Hepatic stellate cell (primary cell): ENCODE data around the gene PPP3CB.

Experiments used
- DNase-seq: peaks from one replicate; pipeline ENCODE4 v3.0.0; 2011; ENCODE audit warnings: low spot score

PPP3CB gene

DNA sequence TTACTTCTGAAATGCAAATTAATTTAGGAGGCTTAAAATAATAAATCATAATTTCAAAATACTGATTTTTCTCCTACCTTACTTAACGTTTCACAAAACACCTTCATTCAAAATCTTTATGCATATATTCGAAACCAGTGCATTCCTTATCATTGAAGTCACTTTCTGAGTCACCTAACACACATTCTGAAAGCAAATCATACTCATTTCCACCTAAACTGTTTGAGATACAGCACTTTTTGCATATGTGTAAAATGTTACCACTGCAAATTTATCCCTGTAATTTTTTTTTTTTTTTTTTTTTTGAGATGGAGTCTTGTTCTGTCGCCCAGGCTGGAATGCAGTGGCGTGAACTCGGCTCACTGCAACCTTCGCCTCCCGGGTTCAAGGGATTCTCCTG, 15.7 kb downstream of the PPP3CB start:
- DNase-seq = peak; percentile 32

- DNase-seq = no peak
These were observed 17.2 kb downstream of the PPP3CB start for GRCh38 chr10:73478636-73479035.

GRCh38 chr10:73471226-73471625, 24.6 kb downstream of the PPP3CB start:
- DNase-seq = no peak

GRCh38 chr10:73469579-73469978, 26.2 kb downstream of the PPP3CB start:
- no peak for DNase-seq

DNA sequence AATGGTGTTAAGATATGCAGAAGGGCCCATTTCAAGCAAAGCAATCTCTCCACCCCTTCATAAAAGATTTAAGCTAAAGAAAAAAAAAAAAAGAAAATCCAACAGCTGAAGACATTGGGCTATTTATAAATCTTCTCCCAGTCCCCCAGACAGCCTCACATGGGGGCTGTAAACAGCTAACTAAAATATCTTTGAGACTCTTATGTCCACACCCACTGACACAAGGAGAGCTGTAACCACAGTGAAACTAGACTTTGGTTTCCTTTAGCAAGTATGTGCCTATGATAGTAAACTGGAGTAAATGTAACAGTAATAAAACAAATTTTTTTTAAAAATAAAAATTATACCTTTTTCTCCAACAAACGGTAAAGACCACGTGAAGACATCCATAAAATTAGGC, 28.6 kb downstream of the PPP3CB start:
- no peak for DNase-seq

GRCh38 chr10:73465978-73466726, 29.7 kb downstream of the PPP3CB start:
- no peak for DNase-seq

DNA sequence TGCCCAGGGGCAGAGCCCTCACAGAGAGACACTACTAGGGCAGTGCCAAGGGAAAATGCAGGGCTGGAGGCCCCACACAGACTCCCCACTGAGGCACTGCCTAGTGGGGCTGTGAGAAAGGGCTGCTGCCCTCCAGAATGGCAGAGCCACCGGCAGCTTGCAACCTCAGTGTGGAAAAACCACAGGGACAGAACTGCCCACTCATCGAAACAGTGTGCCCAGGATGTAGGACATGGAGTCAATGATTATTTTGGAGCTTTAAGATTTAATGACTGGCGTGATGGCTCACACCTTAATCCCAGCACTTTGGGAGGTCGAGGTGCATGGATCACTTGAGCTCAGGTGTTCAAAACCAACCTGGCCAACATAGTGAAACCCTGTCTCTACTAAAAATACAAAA, 34.9 kb downstream of the PPP3CB start:
- DNase-seq = no peak

- no peak for DNase-seq
These were observed 36.0 kb downstream of the PPP3CB start for GRCh38 chr10:73459683-73460314.

DNA sequence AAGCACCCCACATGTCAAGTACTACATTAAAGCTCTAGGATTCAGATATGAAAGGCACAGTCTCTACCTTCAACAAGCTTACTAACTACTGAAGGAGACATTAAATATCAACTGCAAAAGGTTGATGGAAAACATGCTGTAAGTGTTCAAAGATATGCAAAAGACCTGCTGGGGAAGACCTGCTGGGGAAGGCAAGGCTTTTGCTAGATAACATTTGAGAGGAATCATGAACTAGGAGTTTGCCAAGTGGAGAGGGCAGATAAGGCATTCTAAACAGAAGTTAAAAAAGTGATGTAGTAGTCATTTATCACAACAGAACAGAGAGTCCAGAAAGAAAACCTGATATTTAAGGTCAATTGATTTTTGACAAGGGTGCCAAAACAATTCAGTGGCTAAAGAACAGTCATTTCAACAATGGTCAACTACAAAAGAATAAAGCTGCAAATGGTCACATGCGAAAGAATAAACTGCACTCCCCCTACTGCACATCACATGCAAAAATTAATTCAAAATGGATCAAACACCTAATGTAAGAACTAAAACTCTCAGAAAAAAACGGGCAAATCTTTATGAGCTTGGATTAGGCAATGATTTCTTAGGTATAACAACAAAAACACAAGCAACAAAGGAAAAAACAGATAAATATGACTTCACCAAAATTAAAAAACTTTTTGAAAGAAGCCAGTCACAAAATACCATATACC, 39.5 kb downstream of the PPP3CB start:
- DNase-seq = no peak

DNA sequence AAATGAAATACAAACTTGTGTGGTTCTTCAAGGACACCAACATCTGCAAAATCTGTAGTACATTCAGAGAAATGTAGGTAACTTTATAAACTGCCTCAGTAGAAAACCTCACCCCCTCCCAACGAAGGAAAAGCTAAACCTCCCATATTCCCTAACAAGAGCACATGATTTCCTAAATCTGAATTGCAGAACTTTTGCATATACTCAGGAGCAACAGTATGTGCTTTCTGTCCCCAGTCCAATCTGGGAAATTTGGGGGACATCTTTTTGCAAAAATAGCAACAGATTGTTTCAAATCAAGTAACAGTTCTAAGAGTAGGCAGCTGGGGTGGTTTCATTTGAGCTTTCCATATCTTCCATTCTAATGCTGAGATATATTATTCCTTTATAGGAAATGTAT, 46.7 kb downstream of the PPP3CB start:
- no peak for DNase-seq

- no peak for DNase-seq
These were observed 47.4 kb downstream of the PPP3CB start for GRCh38 chr10:73448384-73448783.

DNA sequence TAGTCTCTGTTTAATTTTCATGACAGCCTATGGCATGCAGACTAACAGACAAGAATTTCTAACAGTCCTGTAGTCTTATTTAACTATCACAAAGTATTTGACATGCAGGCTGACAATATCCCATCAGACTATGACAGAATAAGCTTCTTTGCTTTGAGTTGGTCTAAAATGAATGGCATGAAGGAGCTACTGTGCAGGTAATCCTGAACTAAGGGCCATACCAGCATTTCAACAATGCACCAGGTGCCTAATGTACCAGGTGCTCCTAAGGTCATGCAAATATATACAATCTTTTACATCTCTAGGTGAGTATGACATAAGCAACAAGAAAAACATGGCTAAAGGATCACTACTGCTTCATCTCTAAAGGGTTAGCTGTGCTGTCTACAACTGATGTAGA, 48.9 kb downstream of the PPP3CB start:
- no peak for DNase-seq

GRCh38 chr10:73444457-73444856, 51.4 kb downstream of the PPP3CB start:
- no peak for DNase-seq

GRCh38 chr10:73439605-73440312, 56.1 kb downstream of the PPP3CB start:
- DNase-seq = peak; percentile 48

- DNase-seq = peak; percentile 19
These were observed 56.8 kb downstream of the PPP3CB start for GRCh38 chr10:73439055-73439454.

- DNase-seq = no peak
These were observed 62.3 kb downstream of the PPP3CB start, which contains the start of gene MSS51 for GRCh38 chr10:73433538-73433867. TSS of gene MSS51 (minus strand) at chr10:73433561. CDS start at chr10:73428284, 5,277 bp downstream.

DNA sequence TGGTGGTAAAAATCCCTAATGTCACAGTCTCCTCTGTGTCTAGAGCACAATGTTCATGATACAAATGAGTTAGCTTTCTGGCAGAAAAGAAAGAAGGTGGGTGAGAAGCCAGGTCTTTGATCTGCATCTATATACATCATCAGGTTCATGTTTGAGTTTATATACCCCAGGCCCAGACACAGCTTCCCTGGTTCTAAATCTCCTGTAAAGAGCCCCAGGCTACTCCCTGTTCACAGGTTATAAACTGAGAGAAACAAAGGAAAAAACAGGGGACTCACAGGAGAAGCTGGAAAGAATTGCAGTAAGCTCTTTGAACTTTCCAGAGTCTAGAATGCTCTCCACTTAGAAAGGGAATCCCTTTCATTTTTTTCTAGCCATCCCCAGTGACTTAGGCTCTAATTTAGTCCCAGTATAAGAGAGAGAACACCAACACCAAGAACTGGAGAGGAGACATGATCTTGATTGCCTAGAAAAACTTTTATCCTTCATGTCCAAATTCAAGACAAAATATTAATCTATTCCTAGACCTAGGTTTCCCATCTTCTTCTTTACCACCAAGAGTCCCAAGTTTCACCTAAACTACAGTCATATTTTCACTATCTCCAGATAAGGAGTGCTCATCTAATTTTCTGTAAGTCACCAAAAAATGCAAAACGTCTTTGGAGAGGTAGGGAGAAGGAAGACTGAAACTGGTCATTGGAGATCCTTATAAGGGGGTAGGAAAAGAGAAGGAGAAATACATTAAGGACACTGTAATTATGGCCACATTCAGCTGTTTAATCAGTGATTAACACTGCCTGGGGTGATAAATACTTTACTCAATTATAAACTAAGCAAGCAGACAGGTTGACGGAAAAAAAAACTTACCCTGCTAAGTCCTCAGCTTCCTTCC, 62.9 kb downstream of the PPP3CB start:
- no peak for DNase-seq

- DNase-seq = no peak
These were observed 69.5 kb downstream of the PPP3CB start for GRCh38 chr10:73426318-73426717.

DNA sequence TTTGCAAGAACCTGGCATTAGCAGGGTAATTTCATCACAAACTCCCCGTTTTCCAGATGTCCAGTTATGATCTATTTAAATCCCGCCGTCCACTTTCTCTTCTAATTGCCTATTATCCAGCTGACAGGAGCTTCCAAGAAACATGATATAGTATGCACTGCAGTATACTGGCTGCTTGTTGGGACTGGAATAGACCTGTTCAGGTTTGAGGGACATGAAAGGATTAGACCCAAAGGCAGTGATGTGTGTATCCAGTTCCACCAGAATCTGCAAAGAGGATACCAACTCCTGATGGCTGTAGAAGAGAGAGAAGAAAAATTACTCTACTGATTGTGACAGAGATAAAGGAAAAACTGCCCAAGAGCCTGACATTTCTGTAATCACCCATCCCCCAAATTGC, 71.3 kb downstream of the PPP3CB start:
- DNase-seq = no peak

DNA sequence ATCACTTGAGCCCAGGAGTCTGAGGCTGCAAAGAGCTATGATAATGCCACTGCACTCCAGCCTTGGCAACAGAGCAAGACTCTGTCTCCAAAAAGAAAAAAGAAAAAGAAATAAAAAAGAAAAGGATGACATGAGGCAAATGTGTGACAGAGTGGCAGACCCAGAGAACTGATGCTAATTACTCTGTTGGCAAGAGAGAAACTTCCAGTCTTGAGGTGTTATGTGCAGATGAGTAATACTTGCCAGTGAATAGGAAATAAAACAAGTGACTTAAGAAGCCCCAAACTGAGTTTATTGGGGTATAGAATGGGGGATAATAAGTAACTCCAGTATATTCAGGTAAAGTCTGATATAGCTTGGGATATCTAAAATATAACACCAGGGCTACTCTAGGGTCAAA, 72.5 kb downstream of the PPP3CB start:
- DNase-seq = no peak

GRCh38 chr10:73416571-73416970, 79.3 kb downstream of the PPP3CB start:
- no peak for DNase-seq
